ENCODE measurements around the gene SLC20A1. TPM values are rescaled to one million over a fixed set of nuclear protein-coding genes. Genes with fewer than 3 reads are reported as not detected.
"Not testable (repeated sequence)": the region's sequence is repeated elsewhere in the genome, so short reads cannot be mapped to it uniquely, and the experiment has no call there.

SLC20A1 gene
- total RNA-seq, 4 donors from 2014 or later = 33.1 to 299 (median 88.2) TPM

DNA sequence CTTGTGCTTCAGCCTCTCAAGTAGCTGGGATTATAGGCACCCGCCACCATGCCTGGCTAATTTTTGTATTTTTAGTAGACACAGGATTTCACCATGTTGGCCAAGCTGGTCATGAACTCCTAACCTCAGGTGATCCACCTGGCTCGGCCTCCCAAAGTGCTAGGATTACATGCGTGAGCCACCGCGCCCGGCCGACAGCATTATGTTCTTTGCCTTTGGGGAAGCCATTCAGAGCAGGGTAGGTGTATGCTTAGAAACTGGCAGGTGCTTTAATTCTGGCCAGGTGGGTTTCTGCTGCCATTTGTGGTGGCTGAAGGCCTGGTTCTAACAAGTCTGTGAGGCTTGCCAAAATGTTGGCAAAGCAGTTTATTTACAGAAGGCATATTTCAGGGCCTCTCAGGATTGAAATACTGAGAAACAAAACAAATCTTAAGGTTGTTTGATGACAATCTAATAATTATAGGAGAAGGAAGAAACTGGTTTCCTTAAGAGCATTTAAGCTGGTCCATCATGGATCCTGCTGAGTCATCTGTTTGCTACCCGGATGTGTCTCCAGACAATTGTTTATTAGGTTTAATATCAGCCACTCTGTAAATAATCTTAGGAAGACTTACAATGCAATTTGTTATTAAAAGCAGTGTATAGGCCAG, 16.0 kb downstream of the SLC20A1 start:
- DNase-seq (ENCODE audit: low spot score) = no peak
- ATAC-seq (ENCODE audit: low FRiP score) = no peak
- TF ChIP-seq, protein P1, sequence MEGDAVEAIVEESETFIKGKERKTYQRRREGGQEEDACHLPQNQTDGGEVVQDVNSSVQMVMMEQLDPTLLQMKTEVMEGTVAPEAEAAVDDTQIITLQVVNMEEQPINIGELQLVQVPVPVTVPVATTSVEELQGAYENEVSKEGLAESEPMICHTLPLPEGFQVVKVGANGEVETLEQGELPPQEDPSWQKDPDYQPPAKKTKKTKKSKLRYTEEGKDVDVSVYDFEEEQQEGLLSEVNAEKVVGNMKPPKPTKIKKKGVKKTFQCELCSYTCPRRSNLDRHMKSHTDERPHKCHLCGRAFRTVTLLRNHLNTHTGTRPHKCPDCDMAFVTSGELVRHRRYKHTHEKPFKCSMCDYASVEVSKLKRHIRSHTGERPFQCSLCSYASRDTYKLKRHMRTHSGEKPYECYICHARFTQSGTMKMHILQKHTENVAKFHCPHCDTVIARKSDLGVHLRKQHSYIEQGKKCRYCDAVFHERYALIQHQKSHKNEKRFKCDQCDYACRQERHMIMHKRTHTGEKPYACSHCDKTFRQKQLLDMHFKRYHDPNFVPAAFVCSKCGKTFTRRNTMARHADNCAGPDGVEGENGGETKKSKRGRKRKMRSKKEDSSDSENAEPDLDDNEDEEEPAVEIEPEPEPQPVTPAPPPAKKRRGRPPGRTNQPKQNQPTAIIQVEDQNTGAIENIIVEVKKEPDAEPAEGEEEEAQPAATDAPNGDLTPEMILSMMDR (IDR thresholded peaks at IDR 0.05) = no peak

DNA sequence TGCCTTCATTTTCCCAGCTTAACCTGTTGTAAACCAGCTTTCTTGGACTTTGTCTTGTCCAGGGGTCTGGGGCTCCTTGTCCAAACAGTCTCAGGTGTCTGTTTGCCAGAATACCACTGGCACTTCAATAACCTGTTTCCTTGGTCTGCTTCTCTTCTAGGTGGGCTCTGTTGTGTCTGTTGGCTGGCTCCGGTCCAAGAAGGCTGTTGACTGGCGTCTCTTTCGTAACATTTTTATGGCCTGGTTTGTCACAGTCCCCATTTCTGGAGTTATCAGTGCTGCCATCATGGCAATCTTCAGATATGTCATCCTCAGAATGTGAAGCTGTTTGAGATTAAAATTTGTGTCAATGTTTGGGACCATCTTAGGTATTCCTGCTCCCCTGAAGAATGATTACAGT, 17.0 kb downstream of the SLC20A1 start:
- DNase-seq (ENCODE audit: low spot score) = no peak
- TF ChIP-seq, protein P1 (IDR thresholded peaks at IDR 0.05) = no peak
- ATAC-seq (ENCODE audit: low FRiP score) = no peak

DNA sequence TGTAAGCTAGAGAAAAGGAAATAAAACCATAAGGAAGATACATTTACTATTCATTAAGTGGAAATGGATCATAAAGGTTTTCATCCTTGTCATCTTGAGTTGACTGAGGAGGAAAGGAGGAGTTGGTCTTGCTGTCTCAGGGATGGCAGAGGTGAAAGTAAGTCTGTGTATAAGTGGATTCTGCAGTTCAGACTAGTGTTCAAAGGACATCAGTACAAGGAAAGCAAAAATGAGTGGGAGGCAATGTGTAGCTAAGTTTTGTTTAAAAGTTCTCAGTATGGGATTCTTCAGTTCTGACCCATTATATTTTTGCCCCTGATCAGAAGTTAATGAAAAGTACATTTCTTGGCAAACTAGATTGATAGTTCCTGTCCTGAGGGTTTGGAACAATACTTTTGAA, 18.9 kb downstream of the SLC20A1 start:
- TF ChIP-seq, protein P1 (IDR thresholded peaks at IDR 0.05) = no peak
- no peak for DNase-seq (ENCODE audit: low spot score)
- no peak for ATAC-seq (ENCODE audit: low FRiP score)

DNA sequence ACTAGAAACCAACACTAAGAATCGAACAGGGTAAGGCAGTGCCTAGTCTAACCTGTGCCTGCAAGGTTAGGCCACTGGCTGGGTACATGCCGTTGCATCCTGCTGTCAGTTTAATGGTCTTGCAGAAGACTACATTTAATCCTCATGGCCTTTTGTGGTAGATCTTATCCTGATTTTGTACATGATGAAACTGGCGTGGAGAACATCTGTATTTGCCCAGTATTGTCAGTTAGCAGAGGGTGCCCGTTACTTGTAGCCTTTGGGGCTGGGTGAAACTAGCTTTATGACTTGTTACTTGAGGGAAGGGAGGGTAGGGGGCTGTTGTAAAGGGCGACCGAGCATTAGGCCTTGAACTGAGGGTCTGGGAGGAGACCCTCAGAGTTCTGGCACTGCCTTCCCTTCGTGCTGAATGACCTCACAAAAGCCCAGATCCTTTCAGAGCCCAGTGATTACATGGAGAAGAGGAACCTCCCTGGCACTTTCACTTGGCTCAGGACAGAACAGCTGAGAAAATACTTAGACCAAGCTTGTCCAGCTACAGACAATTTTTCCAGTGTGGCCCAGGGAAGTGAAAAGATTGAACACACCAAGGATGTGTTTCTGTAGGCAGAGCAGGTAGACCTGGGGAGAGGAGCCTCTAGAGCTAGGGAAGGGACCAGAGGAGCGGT, 19.5 kb downstream of the SLC20A1 start:
- ATAC-seq (ENCODE audit: low FRiP score) (no peak), DNase-seq (ENCODE audit: low spot score) (no peak)
- TF ChIP-seq, protein P1 (IDR thresholded peaks at IDR 0.05) = no peak

DNA sequence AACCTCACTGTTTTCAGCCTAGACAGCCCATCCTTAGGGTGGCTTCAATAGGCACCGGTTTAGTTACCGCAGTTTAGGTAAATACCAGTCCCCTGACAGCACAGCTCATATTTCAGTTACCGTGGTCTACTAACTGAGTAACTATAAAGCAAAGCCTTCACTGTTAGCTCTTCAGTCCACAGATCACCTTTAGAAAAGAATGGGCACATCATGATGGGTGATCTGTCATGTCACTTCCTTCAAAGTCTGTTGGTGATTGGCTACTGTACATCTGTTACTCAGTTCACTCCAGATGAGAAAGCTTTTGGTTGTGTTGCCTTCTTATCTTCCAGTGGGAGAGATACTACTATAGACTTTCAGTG, 21.0 kb downstream of the SLC20A1 start:
- DNase-seq (ENCODE audit: low spot score) (no peak), ATAC-seq (ENCODE audit: low FRiP score) (no peak)
- TF ChIP-seq, protein P1 (IDR thresholded peaks at IDR 0.05) = no peak

DNA sequence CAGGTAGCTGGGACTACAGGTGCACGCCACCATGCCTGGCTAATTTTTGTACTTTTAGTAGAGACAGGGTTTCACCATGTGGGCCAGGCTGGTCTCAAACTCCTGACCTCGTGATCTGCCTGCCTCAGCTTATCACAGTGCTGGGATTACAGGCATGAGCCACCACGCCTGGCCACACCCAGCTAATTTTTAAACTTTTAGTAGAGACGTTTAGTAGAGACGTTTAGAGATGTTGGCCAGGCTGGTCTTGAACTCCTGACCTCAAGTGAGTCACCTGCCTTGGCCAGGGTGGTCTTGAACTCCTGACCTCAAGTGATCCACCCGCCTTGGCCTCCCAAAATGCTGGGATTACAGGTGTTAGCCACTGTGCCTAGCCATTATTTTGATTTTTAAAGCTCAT, 21.8 kb downstream of the SLC20A1 start:
- not testable (repeated sequence) for ATAC-seq (ENCODE audit: low FRiP score); DNase-seq (ENCODE audit: low spot score)

DNA sequence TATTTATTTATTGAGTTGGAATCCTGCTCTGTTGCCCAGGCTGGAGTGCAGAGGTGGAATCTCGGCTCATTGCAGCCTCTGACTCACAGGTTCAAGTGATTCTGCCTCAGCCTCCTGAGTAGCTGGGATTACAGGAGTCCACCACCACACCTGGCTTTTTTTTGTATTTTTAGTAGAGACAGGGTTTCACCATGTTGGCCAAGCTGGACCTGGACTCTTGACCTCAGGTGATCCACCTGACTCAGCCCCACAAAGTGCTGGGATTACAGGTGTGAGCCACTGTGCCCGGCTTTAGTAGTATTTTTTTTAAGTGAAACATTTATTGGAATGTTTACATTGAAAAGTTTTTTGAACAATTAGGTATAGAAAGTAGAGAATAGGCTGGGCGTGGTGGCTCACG, 23.9 kb downstream of the SLC20A1 start:
- ATAC-seq (ENCODE audit: low FRiP score) (no peak), DNase-seq (ENCODE audit: low spot score) (no peak)
- TF ChIP-seq, protein P1 (IDR thresholded peaks at IDR 0.05) = no peak
